ENCODE results near the gene TGFBR1. TPM values are rescaled to one million over a fixed set of nuclear protein-coding genes. Genes with fewer than 3 reads are reported as not detected.

The TGFBR1 gene
- total RNA-seq, 1 donor from 2014 or later, result 207 TPM

- Mint-ChIP-seq H3K9me3 (ENCODE audit: unreplicated experiment) (peaks cover 2% of the 10 kb centered on the region), H3K27ac (ENCODE audit: unreplicated experiment) (no peak overlapping the region), H3K4me3 (ENCODE audit: unreplicated experiment) (no peak overlapping the region), H3K4me1 (ENCODE audit: low read depth, unreplicated experiment) (peaks cover under 1% of the 10 kb centered on the region), H3K27me3 (ENCODE audit: unreplicated experiment) (no peaks in the 10 kb centered on the region), H3K36me3 (ENCODE audit: unreplicated experiment) (no peaks in the 10 kb centered on the region)
- no peak for TF ChIP-seq CTCF (IDR thresholded peaks at IDR 0.05; ENCODE audit: partially characterized antibody, unreplicated experiment)
- no peak for DNase-seq
These were observed 33.4 kb upstream of the TGFBR1 start for GRCh38 chr9:99071313-99072039.

GRCh38 chr9:99072040-99072394, 32.9 kb upstream of the TGFBR1 start:
- Mint-ChIP-seq H3K36me3 (ENCODE audit: unreplicated experiment) (no peaks in the 10 kb centered on the region), H3K27ac (ENCODE audit: unreplicated experiment) (no peak overlapping the region), H3K9me3 (ENCODE audit: unreplicated experiment) (peaks cover 2% of the 10 kb centered on the region), H3K4me3 (ENCODE audit: unreplicated experiment) (no peak overlapping the region), H3K27me3 (ENCODE audit: unreplicated experiment) (no peaks in the 10 kb centered on the region), H3K4me1 (ENCODE audit: low read depth, unreplicated experiment) (peaks cover 4% of the 10 kb centered on the region)
- DNase-seq, result no peak
- TF ChIP-seq CTCF (IDR thresholded peaks at IDR 0.05; ENCODE audit: partially characterized antibody, unreplicated experiment), result no peak

GRCh38 chr9:99073347-99073746, 31.6 kb upstream of the TGFBR1 start:
- H3K4me3 Mint-ChIP-seq (ENCODE audit: unreplicated experiment), result no peak overlapping the region
- no peaks in the 10 kb centered on the region for H3K36me3 Mint-ChIP-seq (ENCODE audit: unreplicated experiment)
- no peak for TF ChIP-seq CTCF (IDR thresholded peaks at IDR 0.05; ENCODE audit: partially characterized antibody, unreplicated experiment)
- peaks cover 4% of the 10 kb centered on the region for H3K4me1 Mint-ChIP-seq (ENCODE audit: low read depth, unreplicated experiment)
- H3K27me3 Mint-ChIP-seq (ENCODE audit: unreplicated experiment), result no peaks in the 10 kb centered on the region
- H3K9me3 Mint-ChIP-seq (ENCODE audit: unreplicated experiment), result peaks cover 2% of the 10 kb centered on the region
- DNase-seq, result no peak
- H3K27ac Mint-ChIP-seq (ENCODE audit: unreplicated experiment), result no peak overlapping the region

- no peak for DNase-seq
- H3K9me3 Mint-ChIP-seq (ENCODE audit: unreplicated experiment), result peaks cover 2% of the 10 kb centered on the region
- no peak for TF ChIP-seq CTCF (IDR thresholded peaks at IDR 0.05; ENCODE audit: partially characterized antibody, unreplicated experiment)
- no peak overlapping the region for H3K27ac Mint-ChIP-seq (ENCODE audit: unreplicated experiment)
- H3K4me3 Mint-ChIP-seq (ENCODE audit: unreplicated experiment), result no peak overlapping the region
- H3K27me3 Mint-ChIP-seq (ENCODE audit: unreplicated experiment), result no peaks in the 10 kb centered on the region
- no peaks in the 10 kb centered on the region for H3K36me3 Mint-ChIP-seq (ENCODE audit: unreplicated experiment)
- peaks cover 7% of the 10 kb centered on the region for H3K4me1 Mint-ChIP-seq (ENCODE audit: low read depth, unreplicated experiment)
These were observed 30.7 kb upstream of the TGFBR1 start for GRCh38 chr9:99073985-99074901.

- TF ChIP-seq CTCF (IDR thresholded peaks at IDR 0.05; ENCODE audit: partially characterized antibody, unreplicated experiment), result no peak
- Mint-ChIP-seq H3K4me3 (ENCODE audit: unreplicated experiment) (no peak overlapping the region), H3K27ac (ENCODE audit: unreplicated experiment) (no peak overlapping the region), H3K27me3 (ENCODE audit: unreplicated experiment) (no peaks in the 10 kb centered on the region), H3K9me3 (ENCODE audit: unreplicated experiment) (peaks cover 2% of the 10 kb centered on the region), H3K36me3 (ENCODE audit: unreplicated experiment) (no peaks in the 10 kb centered on the region), H3K4me1 (ENCODE audit: low read depth, unreplicated experiment) (peaks cover 7% of the 10 kb centered on the region)
- DNase-seq, result no peak
These were observed 30.0 kb upstream of the TGFBR1 start for GRCh38 chr9:99074902-99075245.

Data from glutamatergic neuron (in vitro differentiated cells).